Measurements from ENCODE around the gene FBLN1. TPM values are rescaled to one million over a fixed set of nuclear protein-coding genes. Genes with fewer than 3 reads are reported as not detected.

Gene FBLN1
- total and polyA plus RNA-seq, 2 of the 8 experiments (the other 6 are each of a cell fraction or from before 2014, with no cell fraction given): 159 to 168 TPM

DNA sequence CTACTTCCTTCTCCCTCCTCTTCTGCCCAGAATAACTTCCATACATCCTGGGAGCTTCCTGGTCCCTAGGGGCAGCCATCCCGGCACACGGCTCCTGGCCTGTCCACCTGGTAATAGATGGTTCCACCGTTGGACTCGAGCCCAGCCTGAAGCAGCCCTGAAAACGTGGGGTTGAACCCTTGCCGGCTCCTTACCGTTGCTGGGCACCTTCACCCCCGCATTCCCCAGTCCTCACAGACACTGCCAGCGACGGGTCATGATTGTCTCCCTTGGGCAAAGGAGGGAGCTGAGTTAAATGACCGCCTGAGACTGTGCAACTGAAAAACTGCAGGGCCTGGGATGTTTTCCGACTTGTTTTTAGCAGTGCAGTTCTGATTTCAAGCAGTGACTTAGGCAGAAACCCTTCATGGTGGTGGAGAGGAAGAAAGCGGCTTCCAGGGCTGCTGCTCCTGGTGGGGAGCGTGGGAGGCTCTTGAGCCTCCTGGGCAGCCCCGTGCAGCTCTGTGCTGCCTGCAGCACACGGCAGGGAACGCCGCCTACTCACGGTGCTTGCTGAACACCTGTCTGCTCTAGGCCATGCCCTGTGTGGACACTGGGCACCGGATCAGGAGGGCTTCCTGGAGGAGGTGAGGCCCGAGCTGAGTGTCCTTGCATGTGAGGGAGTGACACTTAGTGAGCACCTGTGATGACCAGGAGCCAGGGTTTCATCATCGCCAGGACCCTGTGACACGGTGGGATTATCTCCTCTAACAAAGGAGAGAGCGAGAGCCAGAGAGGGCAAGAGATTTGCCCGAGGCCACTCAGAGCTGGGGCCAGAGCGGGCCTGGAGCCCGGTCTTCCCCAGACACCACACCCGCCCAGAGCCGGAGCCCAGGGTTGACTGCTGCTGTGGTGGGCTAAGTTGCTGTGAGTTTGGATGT lies 77.4 kb downstream of the FBLN1 start (continued):
- TF ChIP-seq NRF1 (IDR thresholded peaks at IDR 0.05; ENCODE audit: low read depth, low read length) (no peak), FOSL1 (IDR thresholded peaks at IDR 0.05; ENCODE audit: insufficient read depth, low read depth, low read length) (no peak), YY1 (IDR thresholded peaks at IDR 0.05; ENCODE audit: low read depth, low read length) (no peak), CHD2 (IDR thresholded peaks at IDR 0.05; ENCODE audit: low read length) (no peak), SRF (IDR thresholded peaks at IDR 0.05; ENCODE audit: low read depth, low read length) (no peak), TEAD4 (IDR thresholded peaks at IDR 0.05; ENCODE audit: low read depth, low read length) (no peak), BCL11A (IDR thresholded peaks at IDR 0.05; ENCODE audit: low read depth in 2 of 2, low read length in 2 of 2) (no peak), SP2 (IDR thresholded peaks at IDR 0.05; ENCODE audit: low read length) (no peak)
- TF ChIP-seq, protein P1, sequence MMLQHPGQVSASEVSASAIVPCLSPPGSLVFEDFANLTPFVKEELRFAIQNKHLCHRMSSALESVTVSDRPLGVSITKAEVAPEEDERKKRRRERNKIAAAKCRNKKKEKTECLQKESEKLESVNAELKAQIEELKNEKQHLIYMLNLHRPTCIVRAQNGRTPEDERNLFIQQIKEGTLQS (IDR thresholded peaks at IDR 0.05; ENCODE audit: insufficient read depth, low read depth, low read length): no peak

Data from H1 (cell line).